GM23338 (cell line): ENCODE data around the gene RBL1.

Experiments used
- CTCF ChIP-seq, 2 experiments: fragments of 200-600 bp in 1 of 2; sonication (generic) in 1 of 2; conservative IDR thresholded peaks; 2 replicates each; pipeline versions ENCODE4 v1.5.1 to v1.6.1; 2016 to 2017; ENCODE audit warnings: antibody characterized with exemption in 2 of 2, low read depth in 2 of 2, mild to moderate bottlenecking in 2 of 2, moderate library complexity in 1 of 2
- ETS1 ChIP-seq: IDR thresholded peaks from 2 replicates; pipeline ENCODE4 v1.6.1; 2016; ENCODE audit warnings: antibody characterized with exemption
- EZH2 ChIP-seq: fragments of 200-600 bp; sonication (generic); IDR thresholded peaks from one replicate; pipeline ENCODE4 v1.8.0; 2017; ENCODE audit warnings: antibody characterized with exemption, mild to moderate bottlenecking, low read depth; ENCODE audit not compliant: unreplicated experiment
- EZH2phosphoT487 ChIP-seq: fragments of 200-600 bp; sonication (generic); IDR thresholded peaks from one replicate; pipeline ENCODE4 v1.8.1; 2018; ENCODE audit warnings: antibody characterized with exemption; ENCODE audit not compliant: unreplicated experiment
- JUNB ChIP-seq: IDR thresholded peaks from one replicate; pipeline ENCODE4 v1.6.1; 2016; ENCODE audit warnings: antibody characterized with exemption; ENCODE audit not compliant: unreplicated experiment
- POLR2AphosphoS5 ChIP-seq: IDR thresholded peaks from 2 replicates; pipeline ENCODE4 v1.6.1; 2016; ENCODE audit warnings: antibody characterized with exemption, low read depth

GRCh38 chr20:37108676-37109075 lies 12.9 kb upstream of the RBL1 start:
- TF ChIP-seq CTCF (conservative IDR thresholded peaks at IDR 0.05; ENCODE audit: low read depth in 2 of 2), result no peak
- TF ChIP-seq EZH2phosphoT487, result no peak
- TF ChIP-seq JUNB, result no peak
- TF ChIP-seq POLR2AphosphoS5, result no peak
- TF ChIP-seq ETS1, result no peak
- no peak for TF ChIP-seq EZH2
